Glutamatergic neuron (in vitro differentiated cells): Measurements from ENCODE around the gene SIN3A. TPM values are rescaled to one million over a fixed set of nuclear protein-coding genes. Genes with fewer than 3 reads are reported as not detected.

Experiments
- DNase-seq: peaks from one replicate; pipeline ENCODE4 v3.0.0; 2022
- H3K27ac Mint-ChIP-seq: one replicate; pipeline ENCODE4 v1.8.0; 2020; ENCODE audit warnings: mild to moderate bottlenecking, mixed read lengths, inconsistent platforms; ENCODE audit not compliant: unreplicated experiment
- H3K27me3 Mint-ChIP-seq: one replicate; pipeline ENCODE4 v1.8.0; 2020; ENCODE audit warnings: mild to moderate bottlenecking, moderate library complexity, mixed read lengths, inconsistent platforms; ENCODE audit not compliant: unreplicated experiment
- H3K36me3 Mint-ChIP-seq: one replicate; pipeline ENCODE4 v1.8.0; 2020; ENCODE audit warnings: mild to moderate bottlenecking, mixed read lengths, inconsistent platforms; ENCODE audit not compliant: unreplicated experiment
- H3K4me1 Mint-ChIP-seq: one replicate; pipeline ENCODE4 v1.8.0; 2020; ENCODE audit warnings: mild to moderate bottlenecking, low read depth, mixed read lengths, inconsistent platforms; ENCODE audit not compliant: unreplicated experiment
- H3K4me3 Mint-ChIP-seq: one replicate; pipeline ENCODE4 v1.8.0; 2020; ENCODE audit warnings: mild to moderate bottlenecking, mixed read lengths, inconsistent platforms; ENCODE audit not compliant: unreplicated experiment
- H3K9me3 Mint-ChIP-seq: one replicate; pipeline ENCODE4 v1.8.0; 2020; ENCODE audit warnings: mild to moderate bottlenecking, moderate library complexity, mixed read lengths, inconsistent platforms; ENCODE audit not compliant: unreplicated experiment
- CTCF ChIP-seq: fragments of 200-600 bp; sonication (generic); IDR thresholded peaks from one replicate; pipeline ENCODE4 v1.5.0; 2021; ENCODE audit not compliant: partially characterized antibody, unreplicated experiment
- total RNA-seq: library from RNA; stranded (reverse); fragmentation: NEBNext Ultra II Directional; extraction: Animal tissue kit (Norgen Biotek cat#: 25700); gene quantifications from one replicate; pipeline ENCODE4 v1.2.1, GENCODE V29; 2021; ENCODE audit not compliant: unreplicated experiment

SIN3A gene
- total RNA-seq, 1 donor from 2014 or later = 45.4 TPM

DNA sequence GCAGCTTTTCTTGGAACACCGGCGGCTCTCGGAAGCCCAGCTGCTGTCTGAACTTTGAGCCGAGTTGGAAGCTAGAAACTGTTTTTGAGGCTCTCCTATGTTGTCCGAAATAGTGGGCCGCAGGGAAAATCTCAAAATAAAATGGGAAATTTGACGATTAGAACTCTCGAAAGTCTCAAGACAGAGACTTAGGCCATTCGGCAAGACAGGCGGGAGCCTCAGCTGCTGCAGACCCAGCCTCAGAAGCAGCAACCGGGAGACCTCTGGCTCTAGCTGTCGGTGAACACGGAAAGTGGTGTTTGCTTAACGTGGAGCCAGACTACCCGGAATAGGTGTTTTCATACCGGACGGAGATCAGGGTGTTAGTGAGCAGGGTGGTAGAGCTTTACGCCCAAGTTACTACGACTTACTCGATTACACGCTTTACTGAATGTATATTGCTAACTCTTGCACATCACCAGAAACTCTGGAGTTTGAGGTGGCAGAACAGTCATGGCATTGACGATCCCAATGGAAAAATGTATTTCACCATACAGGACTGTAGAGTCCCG is 82.7 kb downstream of the SIN3A start:
- Mint-ChIP-seq H3K4me1 (peaks cover 2% of the 10 kb centered on the region), H3K4me3 (peak overlapping the region; percentile 92)

GRCh38 chr15:75367913-75368688 is 83.4 kb downstream of the SIN3A start, which contains the start of gene MAN2C1:
Gene MAN2C1, minus strand, starts transcription at chr15:75368607. Its CDS starts 24 bp downstream, at chr15:75368583.
- peak; percentile 95 for DNase-seq
- Mint-ChIP-seq H3K4me3 (peak within 1 kb of the TSS; percentile 92), H3K27ac (peak within 1 kb of the TSS; percentile 92), H3K27me3 (peaks cover 1% of the 10 kb centered on the region), H3K4me1 (peaks cover 2% of the 10 kb centered on the region), H3K36me3 (no peaks in the 10 kb centered on the region), H3K9me3 (peaks cover 7% of the 10 kb centered on the region)
- TF ChIP-seq CTCF = no peak

More for the DNA sequence above, 82.7 kb downstream of the SIN3A start:
- no peak for DNase-seq
- Mint-ChIP-seq H3K9me3 (peaks cover 7% of the 10 kb centered on the region), H3K27me3 (peaks cover 1% of the 10 kb centered on the region), H3K36me3 (no peaks in the 10 kb centered on the region), H3K27ac (peak overlapping the region; percentile 92)
- TF ChIP-seq CTCF = no peak

DNA sequence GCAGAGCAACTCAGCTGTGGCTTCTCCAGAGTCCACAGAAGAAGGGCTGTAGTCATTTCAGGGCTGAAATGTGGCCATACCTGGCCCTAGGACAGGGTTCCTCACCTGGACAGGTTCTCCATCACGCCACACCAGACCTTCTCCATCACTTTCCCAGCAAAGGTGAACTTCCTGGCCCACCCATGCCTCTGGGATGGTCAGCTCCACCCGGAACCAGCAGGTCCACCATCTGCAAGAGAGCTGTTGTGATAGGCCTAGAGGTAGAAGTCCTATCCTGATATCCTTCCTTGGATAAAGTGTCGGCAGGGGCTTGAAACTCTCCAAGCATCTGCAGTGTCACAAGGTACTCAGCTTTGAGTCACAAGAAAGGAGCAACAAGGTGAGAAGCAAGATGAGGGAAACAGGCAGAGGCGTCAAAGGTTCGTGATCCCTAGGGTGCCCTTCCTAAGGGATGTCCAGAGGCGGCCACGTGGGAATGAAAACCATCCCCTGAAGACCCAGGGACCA is 84.0 kb downstream of the SIN3A start:
- Mint-ChIP-seq H3K36me3 (no peaks in the 10 kb centered on the region), H3K4me1 (peaks cover 2% of the 10 kb centered on the region)
- TF ChIP-seq CTCF = no peak

GRCh38 chr15:75367006-75367405 is 84.5 kb downstream of the SIN3A start:
- Mint-ChIP-seq H3K4me1 (peaks cover 2% of the 10 kb centered on the region), H3K9me3 (peaks cover 7% of the 10 kb centered on the region), H3K36me3 (no peaks in the 10 kb centered on the region), H3K4me3 (peak overlapping the region; percentile 85), H3K27ac (no peak overlapping the region), H3K27me3 (peaks cover 1% of the 10 kb centered on the region)
- no peak for TF ChIP-seq CTCF
- no peak for DNase-seq

More for the DNA sequence above, 84.0 kb downstream of the SIN3A start:
- Mint-ChIP-seq H3K9me3 (peaks cover 7% of the 10 kb centered on the region), H3K4me3 (peak overlapping the region; percentile 85), H3K27me3 (peaks cover 1% of the 10 kb centered on the region), H3K27ac (peak overlapping the region; percentile 71)
- DNase-seq = no peak

DNA sequence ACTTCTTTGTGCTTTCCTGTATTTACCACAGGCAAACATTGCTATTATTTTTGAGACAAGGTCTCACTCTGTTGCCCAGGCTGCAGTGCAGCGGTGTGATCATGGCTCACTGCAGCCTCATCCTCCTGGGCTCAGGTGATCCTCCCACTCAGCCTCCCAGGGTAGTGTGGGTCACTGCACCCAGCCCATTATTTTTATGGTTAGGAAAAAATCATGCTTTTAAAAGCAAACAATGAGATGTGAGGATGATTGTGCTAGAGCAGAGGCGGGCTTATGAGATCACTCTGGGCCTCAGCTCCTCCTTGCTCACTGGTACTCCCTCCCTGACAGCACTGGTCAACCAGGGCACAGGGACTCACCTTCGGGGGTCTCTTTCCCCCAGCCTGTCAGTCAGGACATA is 85.3 kb downstream of the SIN3A start:
- Mint-ChIP-seq H3K27ac (no peak overlapping the region), H3K4me1 (peaks cover 2% of the 10 kb centered on the region), H3K9me3 (peaks cover 7% of the 10 kb centered on the region), H3K27me3 (peaks cover 1% of the 10 kb centered on the region), H3K36me3 (no peaks in the 10 kb centered on the region), H3K4me3 (no peak overlapping the region)
- DNase-seq = no peak
- TF ChIP-seq CTCF = no peak
